Measurements from ENCODE around the gene VGLL3. TPM values are rescaled to one million over a fixed set of nuclear protein-coding genes. Genes with fewer than 3 reads are reported as not detected.

Gene VGLL3
- total and polyA plus RNA-seq, 2 of the 4 experiments (the other 2 are of a cell fraction), result 46.2 to 97.3 TPM

DNA sequence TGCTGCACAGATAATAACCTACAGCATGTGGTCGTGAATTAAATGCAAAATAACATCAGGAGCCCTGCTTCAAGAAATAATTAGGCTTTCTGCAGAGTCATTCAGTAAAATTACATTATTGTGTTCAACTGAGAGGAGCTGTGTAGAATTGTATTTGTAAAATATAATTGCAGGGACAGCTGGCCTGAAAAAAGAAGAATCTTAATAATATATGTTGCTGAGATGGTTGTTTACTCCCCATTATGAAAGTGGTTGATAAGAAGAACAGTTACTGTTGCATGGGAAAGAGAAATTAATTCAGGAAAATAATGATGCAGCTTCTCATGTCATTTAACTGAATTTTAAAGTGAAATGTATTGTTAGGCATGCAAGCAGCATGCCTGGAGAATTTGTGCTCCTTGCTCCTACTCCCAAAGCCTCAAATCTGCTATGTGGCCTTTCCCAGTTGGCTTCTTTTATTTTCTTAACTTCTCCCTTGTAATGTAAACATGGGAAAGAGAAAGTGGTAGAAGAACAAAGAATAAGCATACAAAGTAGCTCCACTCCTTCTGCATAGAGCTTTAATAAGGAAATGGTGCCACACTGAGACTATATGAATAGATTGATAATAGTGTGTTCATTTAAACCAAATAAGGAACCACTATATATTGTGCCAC, 100.1 kb downstream of the VGLL3 start:
- no peak overlapping the region for H3K56ac ChIP-seq (ENCODE audit: extremely low read depth, insufficient read depth, low read length)
- intact Hi-C loops (cut with micrococcal nuclease) (no loop called here), in situ Hi-C loops (cut with MboI; ENCODE audit: low sequenced_read_pairs) (no loop called here), dilution Hi-C loops (cut with HindIII; ENCODE audit: low sequenced_read_pairs, unreplicated experiment) (no loop called here)
- H3K9me3 ChIP-seq (ENCODE audit: control insufficient read depth, insufficient read depth, low read length), result no peaks in the 10 kb centered on the region
- H3K4ac ChIP-seq (ENCODE audit: low read depth, low read length), result no peak overlapping the region
- no TSS peak for BruUV-seq (replicated peaks)
- ChIA-PET CTCF (interaction anchor here (0.6 to 0.9 kb wide), 2 partner anchors 12 to 16 kb away, joined by 3 read pairs; no protein-coding TSS in a partner anchor), POLR2A (ENCODE audit: unreplicated experiment) (interaction anchor here (0.6 kb wide), 1 partner anchor 20 kb away, joined by 7 read pairs; no protein-coding TSS in a partner anchor)
- H3K4me2 ChIP-seq (ENCODE audit: low read depth, low read length), result no peak overlapping the region
- H3K4me3 ChIP-seq (ENCODE audit: insufficient read depth, low read depth, low read length), result no peak overlapping the region
- H4K91ac ChIP-seq (ENCODE audit: insufficient read depth, low read depth, low read length), result no peak overlapping the region
- WGBS, 2 experiments (ENCODE audit: extremely low coverage in 2 of 2, insufficient read length in 1 of 2), result no CpG with 5 or more reads among the region's 1 CpG
- H2BK5ac ChIP-seq (ENCODE audit: low read depth, low read length, poor library complexity, severe bottlenecking), result no peak overlapping the region
- H2AK9ac ChIP-seq (replicated peaks; ENCODE audit: low read depth, low read length, poor library complexity), result no peak overlapping the region
- no peak overlapping the region for H3K9ac ChIP-seq (ENCODE audit: low read depth, low read length)
- no peaks in the 10 kb centered on the region for H4K20me1 ChIP-seq (ENCODE audit: insufficient read depth, low read length)
- H3K18ac ChIP-seq (ENCODE audit: low read depth, low read length), result no peak overlapping the region; the same call in 1 of the 2 replicates
- H3K23ac ChIP-seq (ENCODE audit: low read depth, low read length), result no peak overlapping the region
- ATAC-seq (ENCODE audit: low read depth) (peak; percentile 71), DNase-seq (no peak)
- no peaks in the 10 kb centered on the region for H3K9me1 ChIP-seq (ENCODE audit: insufficient read depth, low read length)
- H2AK5ac ChIP-seq (ENCODE audit: low read depth, low read length), result no peak overlapping the region
- no peak overlapping the region; the same call in 1 of the 2 replicates for H3K27ac ChIP-seq (ENCODE audit: insufficient read depth, low read length)
- no peak overlapping the region for H3K14ac ChIP-seq (replicated peaks; ENCODE audit: low read depth, low read length)
- no peaks in the 10 kb centered on the region for H3K36me3 ChIP-seq (ENCODE audit: control insufficient read depth, insufficient read depth, low read length)
- H4K8ac ChIP-seq (ENCODE audit: low read depth in 2 of 2, low read length in 2 of 2), result no peak overlapping the region
- peaks cover 2% of the 10 kb centered on the region; the same call in 1 of the 2 replicates for H3K4me1 ChIP-seq (ENCODE audit: control insufficient read depth, insufficient read depth, low read length)
- no peak overlapping the region for H2BK120ac ChIP-seq (ENCODE audit: low read depth, low read length)
- no peak overlapping the region for H2BK15ac ChIP-seq (ENCODE audit: low read depth, low read length)
- H4K5ac ChIP-seq (ENCODE audit: low read depth, low read length), result no peak overlapping the region
- H2BK20ac ChIP-seq (ENCODE audit: low read depth, low read length), result no peak overlapping the region
- TF ChIP-seq, protein P1, sequence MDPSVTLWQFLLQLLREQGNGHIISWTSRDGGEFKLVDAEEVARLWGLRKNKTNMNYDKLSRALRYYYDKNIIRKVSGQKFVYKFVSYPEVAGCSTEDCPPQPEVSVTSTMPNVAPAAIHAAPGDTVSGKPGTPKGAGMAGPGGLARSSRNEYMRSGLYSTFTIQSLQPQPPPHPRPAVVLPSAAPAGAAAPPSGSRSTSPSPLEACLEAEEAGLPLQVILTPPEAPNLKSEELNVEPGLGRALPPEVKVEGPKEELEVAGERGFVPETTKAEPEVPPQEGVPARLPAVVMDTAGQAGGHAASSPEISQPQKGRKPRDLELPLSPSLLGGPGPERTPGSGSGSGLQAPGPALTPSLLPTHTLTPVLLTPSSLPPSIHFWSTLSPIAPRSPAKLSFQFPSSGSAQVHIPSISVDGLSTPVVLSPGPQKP (IDR thresholded peaks at IDR 0.05; ENCODE audit: borderline replicate concordance, low read depth, low read length), result no peak
- no peak for TF ChIP-seq RCOR1 (IDR thresholded peaks at IDR 0.05; ENCODE audit: insufficient replicate concordance, low read length)
- TF ChIP-seq SMC3 (IDR thresholded peaks at IDR 0.05; ENCODE audit: low read depth, low read length), result no peak
- TF ChIP-seq RFX5 (IDR thresholded peaks at IDR 0.05; ENCODE audit: low read depth, low read length), result no peak
- no peak for TF ChIP-seq FOS (IDR thresholded peaks at IDR 0.05; ENCODE audit: low read depth, low read length)
- TF ChIP-seq, protein P2, sequence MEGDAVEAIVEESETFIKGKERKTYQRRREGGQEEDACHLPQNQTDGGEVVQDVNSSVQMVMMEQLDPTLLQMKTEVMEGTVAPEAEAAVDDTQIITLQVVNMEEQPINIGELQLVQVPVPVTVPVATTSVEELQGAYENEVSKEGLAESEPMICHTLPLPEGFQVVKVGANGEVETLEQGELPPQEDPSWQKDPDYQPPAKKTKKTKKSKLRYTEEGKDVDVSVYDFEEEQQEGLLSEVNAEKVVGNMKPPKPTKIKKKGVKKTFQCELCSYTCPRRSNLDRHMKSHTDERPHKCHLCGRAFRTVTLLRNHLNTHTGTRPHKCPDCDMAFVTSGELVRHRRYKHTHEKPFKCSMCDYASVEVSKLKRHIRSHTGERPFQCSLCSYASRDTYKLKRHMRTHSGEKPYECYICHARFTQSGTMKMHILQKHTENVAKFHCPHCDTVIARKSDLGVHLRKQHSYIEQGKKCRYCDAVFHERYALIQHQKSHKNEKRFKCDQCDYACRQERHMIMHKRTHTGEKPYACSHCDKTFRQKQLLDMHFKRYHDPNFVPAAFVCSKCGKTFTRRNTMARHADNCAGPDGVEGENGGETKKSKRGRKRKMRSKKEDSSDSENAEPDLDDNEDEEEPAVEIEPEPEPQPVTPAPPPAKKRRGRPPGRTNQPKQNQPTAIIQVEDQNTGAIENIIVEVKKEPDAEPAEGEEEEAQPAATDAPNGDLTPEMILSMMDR (conservative IDR thresholded peaks at IDR 0.05; ENCODE audit: low read depth, low read length), result no peak
- TF ChIP-seq CEBPB (IDR thresholded peaks at IDR 0.05; ENCODE audit: low read depth, low read length), result no peak
- no peak for TF ChIP-seq MAFK (IDR thresholded peaks at IDR 0.05; ENCODE audit: low read depth, low read length)
- TF ChIP-seq POLR2A (IDR thresholded peaks at IDR 0.05; ENCODE audit: low read depth, low read length), result no peak
- no peak for TF ChIP-seq RAD21 (IDR thresholded peaks at IDR 0.05; ENCODE audit: low read length)
- no peak for TF ChIP-seq CHD1 (IDR thresholded peaks at IDR 0.05; ENCODE audit: low read depth, low read length)
- no peaks in the 10 kb centered on the region for H3K79me1 ChIP-seq (ENCODE audit: low read depth in 1 of 2, low read length in 2 of 2)
- H2AFZ ChIP-seq (replicated peaks; ENCODE audit: low read length, poor library complexity), result no peak overlapping the region
- no peaks in the 10 kb centered on the region for H3K27me3 ChIP-seq (ENCODE audit: control insufficient read depth, insufficient read depth, low read length)
